ENCODE measurements around the gene ACCSL. TPM values are rescaled to one million over a fixed set of nuclear protein-coding genes. Genes with fewer than 3 reads are reported as not detected.

The ACCSL gene
- polyA plus RNA-seq, 12 donors, result not detected

DNA sequence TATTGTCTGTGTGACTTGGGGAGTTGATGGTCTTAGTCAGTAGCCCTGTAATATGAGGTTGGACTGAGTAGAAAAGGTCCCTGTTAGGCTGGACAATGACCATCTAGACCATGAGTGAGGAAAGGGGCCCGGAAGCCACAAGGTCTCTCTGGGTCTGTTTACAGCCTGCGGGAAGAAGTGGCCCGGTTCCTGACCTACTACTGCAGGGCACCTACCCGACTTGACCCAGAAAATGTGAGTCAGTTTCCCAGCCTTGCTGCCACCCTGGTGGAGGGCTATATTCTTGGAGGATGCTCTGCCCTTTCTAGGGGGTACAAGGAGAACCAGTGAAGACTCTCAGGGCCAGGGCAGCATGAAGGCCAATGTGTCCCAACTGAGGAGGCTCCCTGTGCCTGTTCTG lies 3.4 kb downstream of the ACCSL start:
- DNase-seq, result no peak

DNA sequence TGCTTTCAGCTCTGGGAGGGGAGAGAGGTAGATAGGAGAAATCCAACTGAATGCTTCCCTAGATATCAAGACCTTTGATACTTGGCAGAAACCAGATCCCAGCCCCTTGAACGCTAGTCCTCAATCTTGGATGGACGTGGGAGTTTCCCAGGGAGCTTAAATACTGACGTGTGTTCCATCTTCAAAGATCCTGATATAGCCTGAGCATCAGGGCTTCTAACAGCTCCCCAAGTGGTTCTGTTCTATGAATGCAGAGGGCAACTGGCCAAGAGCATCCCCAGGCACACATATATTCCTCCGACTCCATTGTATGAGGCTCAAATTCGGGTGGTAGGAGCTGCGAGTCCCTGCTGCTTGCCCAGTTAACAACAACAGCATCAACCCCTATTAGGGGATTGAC lies 9.6 kb downstream of the ACCSL start:
- DNase-seq, result no peak

DNA sequence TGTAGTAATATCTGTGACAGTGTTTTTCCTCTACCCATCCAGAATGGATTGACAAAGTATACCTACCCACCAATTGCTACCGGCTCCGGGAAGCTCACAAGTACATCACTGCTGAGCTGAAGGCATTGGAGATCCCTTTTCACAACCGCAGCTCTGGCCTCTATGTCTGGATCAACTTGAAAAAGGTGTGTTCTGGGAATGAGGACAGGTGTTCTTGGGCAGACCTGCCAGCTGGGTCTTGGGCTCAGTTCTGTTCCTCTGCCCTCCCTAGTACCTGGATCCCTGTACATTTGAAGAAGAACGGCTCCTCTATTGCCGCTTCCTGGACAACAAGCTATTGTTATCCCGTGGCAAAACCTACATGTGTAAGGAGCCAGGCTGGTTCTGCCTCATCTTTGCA lies 10.5 kb downstream of the ACCSL start:
- DNase-seq, result no peak

DNA sequence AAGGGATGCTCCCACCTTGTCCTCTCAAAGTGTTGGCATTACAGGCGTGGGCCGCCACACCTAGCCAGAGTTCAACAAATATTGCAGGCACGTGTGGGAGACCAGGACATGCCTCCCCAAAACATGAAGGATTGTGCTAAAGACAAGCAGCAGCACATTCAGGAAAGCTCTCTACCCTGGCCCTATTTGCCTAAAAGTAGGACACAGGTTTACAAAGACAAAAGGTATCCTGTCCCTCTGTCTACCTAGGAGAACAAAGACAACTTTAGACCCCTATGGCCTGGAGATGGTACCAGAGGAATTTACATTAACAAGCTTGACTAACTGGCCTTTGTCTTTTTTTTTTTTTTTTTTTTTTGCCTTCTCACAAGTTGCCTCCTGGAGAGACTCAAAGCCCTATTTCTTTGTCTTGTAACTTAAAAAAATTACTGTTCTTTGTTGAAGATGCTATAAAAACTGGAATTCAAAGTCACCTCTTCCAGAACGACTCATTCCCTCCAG lies 17.4 kb downstream of the ACCSL start:
- DNase-seq, result peak; percentile 11

DNA sequence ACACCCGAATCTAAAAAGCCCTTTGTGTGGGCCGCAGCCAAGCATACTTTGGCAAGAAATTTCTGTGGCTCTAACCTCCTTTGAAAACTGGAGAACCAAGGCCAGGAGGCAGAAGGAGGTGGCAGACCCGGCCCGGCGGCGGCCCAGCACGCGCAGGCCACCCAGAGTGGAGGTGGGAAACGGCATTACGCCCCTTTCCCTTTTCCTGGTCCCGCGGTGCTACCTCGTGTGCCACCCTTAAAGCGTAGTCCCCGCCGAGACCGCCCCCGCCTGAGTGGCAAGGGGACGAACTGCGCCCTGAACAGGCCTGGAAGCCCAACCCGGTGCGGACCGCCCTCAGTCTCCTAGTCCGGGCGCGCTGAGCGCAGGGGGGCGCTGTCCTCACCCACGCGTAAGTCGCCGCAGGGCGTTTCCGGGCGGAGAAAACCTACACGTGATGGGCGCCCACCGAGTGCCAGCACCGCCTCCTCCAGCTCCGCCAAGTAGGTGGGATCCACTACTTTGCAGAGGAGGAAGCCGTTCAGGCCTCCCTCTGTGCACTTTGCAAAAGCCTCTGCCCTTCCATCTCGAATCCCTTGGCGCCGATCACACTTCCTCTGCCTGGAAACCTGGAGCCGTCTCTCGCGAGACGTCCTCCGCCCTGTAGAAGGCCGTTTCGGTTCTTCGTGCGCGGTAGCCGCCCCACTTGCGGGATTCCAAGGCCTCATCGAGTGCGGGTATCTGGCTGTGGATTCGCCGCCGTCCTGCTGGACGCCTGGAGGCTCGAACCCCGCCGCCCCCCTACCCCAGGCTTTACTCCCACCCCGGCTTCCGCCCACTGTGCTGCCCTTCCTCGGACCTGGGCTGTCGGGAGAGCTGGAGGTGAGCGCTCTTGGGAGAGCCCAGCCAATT lies 18.3 kb downstream of the ACCSL start, which contains the start of gene ACCS:
TSS of gene ACCS (plus strand) at position 430 of the 891 bp plus-strand sequence. CDS start 1,358 bp downstream, outside the sequence.
- peak; percentile 96 for DNase-seq

DNA sequence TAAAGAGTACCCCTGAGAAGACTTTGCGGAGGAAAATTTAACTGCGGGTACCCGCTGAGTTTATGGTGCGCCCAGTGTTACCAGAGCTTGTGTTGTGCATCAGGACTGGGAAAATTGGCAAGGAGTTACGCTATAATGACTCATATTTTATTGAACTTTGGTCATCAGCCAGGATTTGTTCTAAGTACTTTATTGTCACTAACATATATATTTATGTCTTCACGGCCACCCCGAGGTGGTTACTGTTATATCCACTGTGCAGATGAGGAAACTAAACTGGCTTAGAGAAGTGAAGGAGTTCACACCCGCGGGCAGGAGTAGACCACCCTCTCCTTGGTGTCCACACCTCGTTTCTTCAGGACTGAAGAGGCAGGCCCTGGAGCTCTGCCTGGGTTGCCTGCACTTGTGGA lies 19.0 kb downstream of the ACCSL start:
- DNase-seq, result peak; percentile 43

DNA sequence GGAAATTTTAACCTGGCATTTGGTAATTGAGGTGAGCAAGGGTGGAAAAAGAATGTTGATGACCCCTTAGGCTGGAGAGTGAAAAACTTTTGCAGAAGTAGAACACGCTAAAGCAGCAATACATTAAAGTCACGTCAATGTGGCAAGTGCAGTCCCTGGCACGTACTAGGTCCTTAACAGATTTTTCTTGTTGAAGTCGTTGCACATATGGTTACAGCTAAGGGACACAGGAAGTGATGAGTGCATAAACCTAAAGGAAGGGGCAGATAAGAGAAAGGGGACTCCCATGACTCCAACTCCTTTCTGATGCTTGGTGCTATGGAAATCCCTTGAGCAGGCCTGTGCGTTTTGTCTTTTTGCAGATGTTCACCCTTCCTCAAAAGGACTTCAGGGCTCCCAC lies 19.5 kb downstream of the ACCSL start:
- DNase-seq, result no peak

DNA sequence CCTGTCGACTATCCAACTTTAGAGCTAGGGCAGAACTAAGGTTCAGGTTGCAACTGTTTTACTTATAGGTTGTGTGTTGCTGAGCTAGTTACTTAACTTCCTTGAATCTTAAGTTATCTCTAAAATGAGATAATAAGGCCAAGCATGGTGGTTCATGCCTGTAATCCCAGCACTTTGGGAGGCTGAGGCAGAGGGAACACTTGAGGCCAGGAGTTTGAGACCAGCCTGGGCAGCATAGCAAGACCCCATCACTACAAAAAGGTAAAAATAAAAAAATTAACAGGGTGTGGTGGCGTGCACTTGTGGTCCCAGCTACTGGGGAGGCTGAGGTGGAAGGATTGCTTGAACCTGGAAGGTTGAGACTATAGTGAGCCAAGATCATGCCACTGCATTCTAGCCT lies 20.4 kb downstream of the ACCSL start:
- DNase-seq, result no peak

DNA sequence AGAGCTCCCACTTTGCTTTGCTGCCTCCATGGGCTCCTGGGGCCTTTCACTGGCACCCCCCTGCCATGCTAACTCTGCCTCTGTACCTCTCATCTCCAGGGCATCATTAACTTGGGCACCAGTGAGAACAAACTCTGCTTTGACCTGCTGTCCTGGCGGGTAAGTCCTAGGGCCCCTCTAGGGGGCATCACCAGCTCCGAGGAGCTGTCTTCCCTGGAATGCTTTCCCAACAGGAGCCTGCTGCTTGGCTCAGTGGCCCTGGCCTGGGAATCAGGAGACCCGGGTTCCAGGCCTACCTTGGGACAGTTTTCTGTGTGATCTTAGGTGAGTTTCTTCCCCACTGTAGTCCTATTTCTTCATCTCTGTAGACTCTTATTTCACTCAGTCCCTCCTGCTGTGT lies 23.4 kb downstream of the ACCSL start:
- no peak for DNase-seq

DNA sequence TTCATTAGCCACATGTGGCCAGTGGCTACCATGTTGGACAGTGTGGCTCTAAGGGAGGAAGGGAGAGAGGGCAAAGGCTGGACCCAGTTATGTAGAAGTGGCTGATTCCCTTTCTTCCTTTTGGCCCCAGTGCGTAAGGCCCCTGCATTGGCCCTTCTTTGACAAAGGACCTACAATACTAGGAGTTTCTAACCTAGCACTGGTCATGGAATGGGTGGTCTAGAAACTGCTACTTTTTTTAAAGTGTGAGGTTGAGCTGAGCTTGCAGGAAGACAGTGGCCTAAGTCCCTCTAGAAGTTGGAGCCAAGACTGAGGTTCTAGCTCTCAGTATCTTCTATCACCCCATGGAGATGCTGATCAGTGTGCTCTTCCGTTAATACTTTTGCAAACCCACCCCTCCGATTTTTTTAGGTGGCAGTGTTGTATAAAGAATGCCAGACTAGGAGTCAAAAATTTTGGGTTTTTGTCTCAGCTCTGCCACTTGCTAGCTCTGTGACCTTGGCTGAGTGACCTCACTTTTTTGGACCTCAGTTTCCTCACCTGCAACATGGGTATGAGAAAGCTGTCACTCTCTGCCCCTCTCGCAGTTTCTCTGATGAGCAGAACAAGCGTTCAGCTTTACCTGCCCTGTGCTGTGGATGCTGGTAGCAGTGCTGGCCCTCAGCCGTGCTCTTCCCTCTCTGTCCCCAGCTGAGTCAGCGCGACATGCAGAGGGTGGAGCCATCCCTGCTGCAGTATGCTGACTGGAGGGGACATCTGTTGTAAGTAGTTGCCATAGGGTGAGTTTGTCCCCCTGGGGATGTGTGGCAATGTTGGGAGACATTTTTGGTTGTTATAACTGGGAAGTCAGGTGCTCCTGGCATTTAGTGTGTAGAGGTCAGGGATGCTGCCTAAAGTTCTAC lies 25.2 kb downstream of the ACCSL start:
- DNase-seq, result no peak

DNA sequence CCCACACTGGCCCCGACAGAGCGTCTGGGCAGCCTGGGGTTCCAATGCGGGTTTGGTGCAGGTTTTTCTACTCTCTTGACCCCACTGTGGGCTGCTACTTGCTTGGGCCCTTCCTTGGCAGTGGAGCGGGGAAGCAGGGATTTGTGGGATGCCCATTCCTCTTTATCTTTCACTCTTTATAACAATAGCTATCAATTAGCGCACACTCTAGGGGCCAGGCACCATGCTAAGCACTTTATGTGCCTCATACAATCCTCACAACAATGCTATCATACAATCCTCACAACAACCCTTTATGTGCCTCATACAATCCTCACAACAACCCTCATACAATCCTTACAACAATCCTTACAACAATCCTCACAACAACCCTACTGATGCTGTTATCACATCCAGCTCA lies 31.0 kb downstream of the ACCSL start:
- no peak for DNase-seq

DNA sequence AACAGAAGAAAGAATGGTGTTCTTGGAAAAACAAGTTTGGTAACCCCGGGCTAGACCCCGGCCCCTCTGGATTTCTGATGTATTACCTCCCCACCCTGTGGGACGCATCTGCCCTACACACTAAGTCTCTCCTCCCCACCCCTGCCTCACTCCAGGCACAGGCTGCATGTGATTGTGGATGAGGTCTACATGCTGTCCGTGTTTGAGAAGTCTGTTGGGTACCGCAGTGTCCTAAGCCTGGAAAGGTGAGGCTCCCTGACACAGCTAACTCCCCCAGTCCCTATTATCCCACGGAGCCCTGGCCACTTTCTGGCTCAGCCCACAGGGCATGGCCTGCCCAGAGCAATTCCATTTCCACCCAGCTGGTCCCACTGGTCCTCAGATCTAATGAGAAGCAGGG lies 31.6 kb downstream of the ACCSL start:
- DNase-seq, result no peak

DNA sequence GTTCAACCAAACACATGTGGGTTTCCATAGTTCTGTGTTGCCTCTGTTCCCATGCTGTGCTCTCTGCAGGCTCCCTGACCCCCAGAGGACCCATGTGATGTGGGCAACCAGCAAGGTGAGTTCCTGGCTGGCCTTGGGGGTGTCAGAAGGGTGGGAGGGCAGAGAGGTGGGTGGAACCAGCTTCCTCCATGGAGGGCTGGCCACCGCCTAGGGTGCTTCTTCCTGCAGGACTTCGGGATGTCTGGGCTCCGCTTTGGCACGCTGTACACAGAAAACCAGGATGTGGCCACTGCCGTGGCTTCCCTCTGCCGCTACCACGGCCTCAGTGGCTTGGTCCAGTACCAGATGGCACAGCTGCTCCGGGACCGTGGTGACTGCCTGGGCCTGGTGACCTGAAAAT lies 33.2 kb downstream of the ACCSL start:
- DNase-seq, result no peak

DNA sequence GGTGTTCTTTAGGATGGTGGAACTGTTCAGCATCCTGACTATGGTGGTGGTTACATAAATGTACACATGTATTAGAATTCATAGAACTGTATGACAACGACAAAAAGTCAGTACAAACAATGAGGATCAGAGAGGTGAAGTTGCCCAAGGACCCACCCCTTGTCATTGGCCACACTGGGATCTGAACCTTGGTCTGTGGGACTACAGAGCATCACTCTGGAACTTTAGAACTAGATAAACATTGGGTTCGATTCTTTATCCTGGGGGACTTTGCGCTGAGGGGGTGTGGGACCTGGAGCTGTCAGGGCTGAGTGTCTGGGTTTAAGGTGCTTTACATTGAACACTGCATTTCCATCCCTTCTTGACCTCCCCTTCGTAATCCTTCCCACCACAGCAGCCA lies 34.9 kb downstream of the ACCSL start:
- no peak for DNase-seq

DNA sequence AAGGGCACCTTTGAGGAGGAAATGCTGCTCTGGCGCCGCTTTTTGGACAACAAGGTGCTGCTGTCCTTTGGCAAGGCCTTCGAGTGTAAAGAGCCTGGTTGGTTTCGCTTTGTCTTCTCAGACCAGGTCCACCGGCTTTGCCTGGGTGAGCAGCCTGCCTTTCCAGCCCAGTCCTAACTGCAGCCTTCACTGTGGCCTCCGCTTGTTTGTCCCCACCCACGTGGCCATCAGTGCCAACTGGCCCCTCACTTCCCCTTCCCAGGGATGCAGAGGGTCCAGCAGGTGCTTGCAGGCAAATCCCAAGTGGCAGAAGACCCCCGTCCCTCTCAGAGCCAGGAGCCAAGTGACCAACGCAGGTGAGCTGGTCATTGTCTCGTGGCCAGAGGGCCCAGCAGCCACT lies 35.7 kb downstream of the ACCSL start:
- no peak for DNase-seq

DNA sequence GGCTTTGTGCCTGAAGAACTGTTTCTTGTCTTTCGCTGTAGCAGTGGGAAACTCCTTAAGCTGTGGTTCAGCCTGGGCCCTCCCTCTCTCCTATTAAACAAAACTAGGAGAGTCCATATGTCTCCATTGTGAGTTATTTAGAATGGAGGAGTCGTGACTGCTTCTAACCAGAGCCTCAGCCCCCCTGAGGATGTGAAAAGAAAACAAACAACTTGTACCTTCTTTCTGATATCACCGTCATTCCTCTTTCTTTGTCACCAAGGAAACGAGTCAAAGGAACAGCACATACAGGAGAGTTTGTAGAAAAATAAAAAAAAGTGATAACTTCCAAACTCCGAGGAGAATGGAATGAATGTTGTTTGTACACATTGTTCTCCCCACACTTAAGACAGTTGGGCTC lies 36.1 kb downstream of the ACCSL start:
- no peak for DNase-seq

DNA sequence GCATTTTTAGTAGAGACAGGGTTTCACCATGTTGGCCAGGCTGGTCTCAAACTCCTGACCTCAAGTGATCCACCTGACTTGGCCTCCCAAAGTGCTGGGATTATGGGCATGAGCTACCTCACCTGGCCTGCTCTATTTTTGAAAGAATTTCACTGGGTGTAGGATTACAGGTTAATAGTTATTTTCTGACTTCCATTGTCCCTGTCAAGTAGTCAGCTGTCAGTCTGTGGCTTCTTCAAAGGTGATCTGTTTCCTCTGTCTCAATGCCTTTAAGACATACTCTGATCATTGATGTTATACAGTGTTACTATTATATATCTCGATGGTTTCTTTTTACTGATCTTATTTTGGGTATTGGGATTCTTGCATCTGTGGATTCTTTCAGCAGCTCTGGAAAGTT lies 37.5 kb downstream of the ACCSL start:
- no peak for DNase-seq

DNA sequence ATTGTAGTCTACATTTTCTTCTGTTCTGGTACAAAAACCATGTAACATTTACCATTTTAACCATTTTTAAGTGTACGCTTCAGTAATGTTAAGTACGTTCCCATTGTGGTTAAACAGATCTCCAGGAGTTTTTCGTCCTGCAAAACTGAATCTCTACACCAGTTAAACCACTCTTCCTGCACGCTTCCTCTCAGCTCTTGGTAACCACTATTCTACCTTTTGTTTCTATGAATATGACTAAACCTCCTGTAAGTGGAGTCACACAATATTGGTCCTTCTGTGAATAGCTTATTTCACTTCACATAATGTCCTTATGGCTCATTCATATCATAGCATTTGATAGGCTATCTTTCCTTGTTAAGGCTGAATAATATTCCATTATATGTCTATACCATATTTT lies 40.6 kb downstream of the ACCSL start:
- no peak for DNase-seq

DNA sequence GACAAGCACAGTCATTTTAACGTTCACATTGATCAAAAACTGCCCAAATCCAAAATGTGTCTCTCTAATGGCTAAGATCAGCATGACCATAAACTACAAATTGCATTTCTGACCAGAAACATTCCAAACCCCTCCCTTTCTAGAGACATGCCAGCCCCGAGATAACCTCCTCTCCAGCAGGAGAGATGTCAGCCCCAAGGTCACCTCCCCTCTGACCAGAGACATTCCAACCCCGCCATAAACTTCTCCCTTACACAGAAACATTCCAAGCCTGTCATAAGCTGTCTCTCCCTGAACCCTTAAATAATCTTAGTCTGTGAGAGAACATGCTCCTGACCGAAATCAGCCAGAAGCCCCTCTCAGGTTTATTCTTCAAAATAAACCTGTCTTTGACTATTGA lies 41.1 kb downstream of the ACCSL start:
- no peak for DNase-seq

DNA sequence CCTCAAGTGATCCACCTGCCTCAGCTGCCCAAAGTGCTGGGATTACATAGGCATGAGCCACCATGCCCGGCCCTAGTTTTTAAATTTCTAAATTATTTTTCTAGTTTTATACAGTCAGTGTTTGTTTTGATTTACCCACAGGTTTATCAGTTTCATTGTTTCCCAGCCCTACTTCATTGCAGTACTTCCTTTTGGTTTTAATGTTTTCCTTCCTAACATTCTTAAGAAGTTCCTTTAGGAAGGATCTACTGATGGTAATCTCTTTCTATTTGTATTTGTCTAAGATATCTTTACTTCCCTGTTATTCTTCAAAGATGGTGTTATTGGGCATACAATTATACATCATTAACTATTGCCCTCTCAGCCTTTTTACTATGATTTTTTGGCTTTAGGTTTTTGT lies 42.8 kb downstream of the ACCSL start:
- no peak for DNase-seq

DNA sequence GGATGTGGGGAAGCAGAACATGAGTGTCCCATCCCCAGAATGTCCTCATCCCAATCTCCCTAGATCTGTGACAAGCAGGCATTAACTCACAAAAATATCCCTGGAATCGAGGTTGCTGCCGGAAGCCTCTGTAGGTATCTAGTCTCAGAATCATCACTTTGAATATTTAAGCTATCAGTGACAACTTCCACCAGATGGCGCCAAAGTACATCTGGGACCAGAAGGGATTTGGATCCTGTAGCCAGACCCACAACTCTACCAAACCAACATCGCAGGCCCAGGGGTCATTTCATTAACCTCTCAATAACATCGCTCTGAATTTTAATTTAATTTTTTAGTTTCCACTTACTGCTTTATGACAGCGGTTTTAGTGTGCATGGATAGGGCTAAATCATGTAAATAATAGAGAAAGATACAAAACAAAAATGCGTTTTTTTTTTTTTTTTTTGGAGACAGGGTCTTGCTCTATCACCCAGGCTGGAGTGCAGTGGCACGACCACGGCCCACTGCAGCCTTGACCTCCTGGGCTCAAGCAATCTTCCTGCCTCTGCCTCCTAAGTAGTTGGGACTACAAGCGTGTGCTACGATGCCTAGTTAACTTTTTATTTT lies 46.6 kb downstream of the ACCSL start:
- peak; percentile 85 for DNase-seq

Measured in muscle of arm (tissue), 12 donors.